ENCODE data around the gene KRTAP12-4.
"Not testable (repeated sequence)": the region's sequence is repeated elsewhere in the genome, so short reads cannot be mapped to it uniquely, and the experiment has no call there.

The KRTAP12-4 gene

GRCh38 chr21:44638506-44639330, 15.7 kb downstream of the KRTAP12-4 start:
- H3K27ac ChIP-seq (ENCODE audit: low read depth, low read length); H3K9ac ChIP-seq (ENCODE audit: low read depth, low read length); H3K36me3 ChIP-seq (ENCODE audit: insufficient read depth, low read length); H3K4me1 ChIP-seq (ENCODE audit: insufficient read depth, low read length); H3K27me3 ChIP-seq (ENCODE audit: insufficient read depth, low read length); H3K4me3 ChIP-seq (ENCODE audit: low read length); H3K9me3 ChIP-seq (ENCODE audit: insufficient read depth, low read depth, low read length): not testable (repeated sequence)
- WGBS, result 95% methylated on average over 19 of the region's 21 CpGs

- not testable (repeated sequence) for H3K27ac ChIP-seq (ENCODE audit: low read depth, low read length); H3K27me3 ChIP-seq (ENCODE audit: insufficient read depth, low read length); H3K4me1 ChIP-seq (ENCODE audit: insufficient read depth, low read length); H3K4me3 ChIP-seq (ENCODE audit: low read length); H3K9ac ChIP-seq (ENCODE audit: low read depth, low read length); H3K36me3 ChIP-seq (ENCODE audit: insufficient read depth, low read length); H3K9me3 ChIP-seq (ENCODE audit: insufficient read depth, low read depth, low read length)
- 84% methylated on average over 6 of the region's 12 CpGs for WGBS
Measured at GRCh38 chr21:44637851-44638348, 16.6 kb downstream of the KRTAP12-4 start.

DNA sequence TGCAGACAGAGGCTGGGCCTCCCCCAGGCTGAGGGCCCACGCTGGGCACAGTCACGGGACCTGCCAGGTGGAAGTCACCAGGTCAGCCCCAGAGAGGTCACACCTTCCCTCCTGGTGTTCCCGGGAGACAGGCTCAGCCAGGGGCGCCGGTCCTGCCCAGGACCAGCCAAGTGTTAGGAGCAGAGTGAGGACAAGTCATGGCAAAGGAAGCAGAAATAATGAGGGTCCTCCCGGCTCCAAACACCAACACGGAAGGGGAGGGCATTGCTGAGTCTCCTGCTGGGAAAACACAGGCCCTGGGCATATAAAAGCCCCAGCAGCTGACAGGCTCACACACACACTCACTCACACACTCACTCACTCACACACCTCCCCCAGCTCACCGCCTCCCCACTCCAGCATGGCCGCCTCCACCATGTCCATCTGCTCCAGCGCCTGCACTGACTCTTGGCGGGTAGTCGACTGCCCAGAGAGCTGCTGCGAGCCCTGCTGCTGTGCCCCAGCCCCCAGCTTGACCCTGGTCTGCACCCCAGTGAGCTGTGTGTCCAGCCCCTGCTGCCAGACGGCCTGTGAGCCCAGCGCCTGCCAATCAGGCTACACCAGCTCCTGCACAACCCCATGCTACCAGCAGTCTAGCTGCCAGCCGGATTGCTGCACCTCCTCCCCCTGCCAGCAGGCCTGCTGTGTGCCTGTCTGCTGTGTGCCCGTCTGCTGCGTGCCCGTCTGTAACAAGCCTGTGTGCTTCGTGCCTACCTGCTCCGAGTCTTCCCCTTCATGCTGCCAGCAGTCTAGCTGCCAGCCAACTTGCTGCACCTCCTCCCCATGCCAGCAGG, 17.2 kb downstream of the KRTAP12-4 start, which contains the start of gene KRTAP10-10:
Gene KRTAP10-10 (plus strand): TSS at position 339 of the 833 bp plus-strand sequence. CDS start 62 bp downstream, at position 401.
- no peak within 1 kb of the TSS for H3K4me3 ChIP-seq (ENCODE audit: low read length)
- no peak within 1 kb of the TSS for H3K27ac ChIP-seq (ENCODE audit: low read depth, low read length)
- no peak within 1 kb of the TSS for H3K9ac ChIP-seq (ENCODE audit: low read depth, low read length)
- no peaks in the 10 kb centered on the region for H3K27me3 ChIP-seq (ENCODE audit: insufficient read depth, low read length)
- WGBS, result 71% methylated on average over 21 of the region's 21 CpGs
- 0 out of 2 replicates have a peak, but pooled peaks cover 2% of the 10 kb centered on the region for H3K9me3 ChIP-seq (ENCODE audit: insufficient read depth, low read depth, low read length)
- H3K4me1 ChIP-seq (ENCODE audit: insufficient read depth, low read length), result no peaks in the 10 kb centered on the region
- H3K36me3 ChIP-seq (ENCODE audit: insufficient read depth, low read length), result no peaks in the 10 kb centered on the region

DNA sequence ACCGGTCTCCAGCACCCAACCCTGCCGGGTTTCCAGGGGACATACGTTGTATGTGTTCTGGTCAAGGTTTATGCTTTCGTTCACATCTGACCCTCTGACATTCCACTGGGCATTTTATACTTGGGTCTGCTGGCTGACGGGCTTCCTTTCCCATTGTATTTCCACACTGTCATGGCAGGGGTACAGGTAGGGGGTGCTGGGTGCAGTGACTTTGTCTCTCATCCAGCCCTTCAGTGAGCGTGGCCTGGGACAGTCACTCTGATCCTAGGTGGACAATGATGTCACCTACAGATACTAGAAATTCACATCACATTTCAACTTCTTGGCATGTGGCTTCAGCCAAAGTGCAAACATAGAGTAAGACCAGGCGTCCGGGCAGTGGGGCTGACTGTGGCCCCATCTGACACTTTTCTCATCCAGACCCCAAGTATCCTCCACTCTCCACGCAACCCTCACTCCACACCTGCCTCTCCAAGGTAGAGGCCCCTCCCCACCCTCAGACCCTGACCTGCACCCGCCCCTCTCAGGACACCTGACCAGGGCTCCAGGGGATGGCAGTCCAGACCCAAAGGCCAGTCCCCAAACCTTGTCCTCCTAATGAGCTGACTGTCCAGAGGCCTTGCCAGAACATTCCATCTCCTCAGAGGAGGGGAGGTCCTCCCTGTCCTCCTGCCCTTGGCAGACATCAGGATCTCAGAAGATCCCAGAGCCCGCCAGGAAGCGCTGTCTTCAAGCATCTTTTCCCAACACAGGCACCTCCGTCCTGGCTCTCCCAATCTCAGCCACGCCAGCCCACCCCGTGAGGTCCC, 18.0 kb downstream of the KRTAP12-4 start:
- Histone ChIP-seq H3K9ac (ENCODE audit: low read depth, low read length) (no peak overlapping the region), H3K27ac (ENCODE audit: low read depth, low read length) (no peak overlapping the region), H3K4me1 (ENCODE audit: insufficient read depth, low read length) (no peaks in the 10 kb centered on the region), H3K27me3 (ENCODE audit: insufficient read depth, low read length) (no peaks in the 10 kb centered on the region), H3K36me3 (ENCODE audit: insufficient read depth, low read length) (no peaks in the 10 kb centered on the region), H3K4me3 (ENCODE audit: low read length) (no peak overlapping the region), H3K9me3 (ENCODE audit: insufficient read depth, low read depth, low read length) (0 out of 2 replicates have a peak, but pooled peaks cover 8% of the 10 kb centered on the region)
- WGBS, result 90% methylated on average over 15 of the region's 15 CpGs

GRCh38 chr21:44632067-44632466, 22.4 kb downstream of the KRTAP12-4 start:
- Histone ChIP-seq H3K4me3 (ENCODE audit: low read length) (no peak overlapping the region), H3K9ac (ENCODE audit: low read depth, low read length) (no peak overlapping the region), H3K27me3 (ENCODE audit: insufficient read depth, low read length) (no peaks in the 10 kb centered on the region), H3K4me1 (ENCODE audit: insufficient read depth, low read length) (no peaks in the 10 kb centered on the region), H3K27ac (ENCODE audit: low read depth, low read length) (no peak overlapping the region), H3K9me3 (ENCODE audit: insufficient read depth, low read depth, low read length) (0 out of 2 replicates have a peak, but pooled peaks cover 8% of the 10 kb centered on the region), H3K36me3 (ENCODE audit: insufficient read depth, low read length) (no peaks in the 10 kb centered on the region)
- WGBS, result no CpG with 5 or more reads among the region's 1 CpG

- H3K27ac ChIP-seq (ENCODE audit: low read depth, low read length), result no peak overlapping the region
- no peak overlapping the region for H3K9ac ChIP-seq (ENCODE audit: low read depth, low read length)
- H3K36me3 ChIP-seq (ENCODE audit: insufficient read depth, low read length), result no peaks in the 10 kb centered on the region
- H3K9me3 ChIP-seq (ENCODE audit: insufficient read depth, low read depth, low read length), result 0 out of 2 replicates have a peak, but pooled peaks cover 8% of the 10 kb centered on the region
- H3K27me3 ChIP-seq (ENCODE audit: insufficient read depth, low read length), result no peaks in the 10 kb centered on the region
- no peak overlapping the region for H3K4me3 ChIP-seq (ENCODE audit: low read length)
- 92% methylated on average over 2 of the region's 2 CpGs for WGBS
- no peaks in the 10 kb centered on the region for H3K4me1 ChIP-seq (ENCODE audit: insufficient read depth, low read length)
Measured at GRCh38 chr21:44630440-44630839, 24.0 kb downstream of the KRTAP12-4 start.

GRCh38 chr21:44628707-44629391, 25.6 kb downstream of the KRTAP12-4 start:
- no peak overlapping the region for H3K9ac ChIP-seq (ENCODE audit: low read depth, low read length)
- 91% methylated on average over 18 of the region's 18 CpGs for WGBS
- H3K9me3 ChIP-seq (ENCODE audit: insufficient read depth, low read depth, low read length), result peaks cover 22% of the 10 kb centered on the region
- no peak overlapping the region for H3K27ac ChIP-seq (ENCODE audit: low read depth, low read length)
- H3K36me3 ChIP-seq (ENCODE audit: insufficient read depth, low read length), result no peaks in the 10 kb centered on the region
- no peaks in the 10 kb centered on the region for H3K4me1 ChIP-seq (ENCODE audit: insufficient read depth, low read length)
- no peak overlapping the region for H3K4me3 ChIP-seq (ENCODE audit: low read length)
- H3K27me3 ChIP-seq (ENCODE audit: insufficient read depth, low read length), result no peaks in the 10 kb centered on the region

DNA sequence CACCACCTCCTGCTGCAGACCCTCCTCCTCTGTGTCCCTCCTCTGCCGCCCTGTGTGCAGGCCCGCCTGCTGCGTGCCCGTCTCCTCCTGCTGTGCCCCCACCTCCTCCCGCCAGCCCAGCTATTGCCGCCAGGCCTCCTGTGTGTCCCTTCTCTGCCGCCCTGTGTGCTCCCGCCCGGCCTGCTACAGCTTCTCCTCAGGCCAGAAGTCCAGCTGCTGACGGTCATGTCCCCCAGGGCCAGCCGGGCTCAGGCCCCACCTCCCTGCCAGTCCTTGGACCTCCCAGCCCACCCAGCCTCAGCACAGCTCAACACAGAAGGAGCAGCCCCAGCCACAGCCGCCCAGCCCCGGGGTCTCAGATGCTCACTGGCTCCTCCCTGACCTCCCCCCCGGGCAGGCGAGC, 26.6 kb downstream of the KRTAP12-4 start:
- peaks cover 32% of the 10 kb centered on the region for H3K9me3 ChIP-seq (ENCODE audit: insufficient read depth, low read depth, low read length)
- not testable (repeated sequence) for H3K9ac ChIP-seq (ENCODE audit: low read depth, low read length); H3K4me1 ChIP-seq (ENCODE audit: insufficient read depth, low read length); H3K36me3 ChIP-seq (ENCODE audit: insufficient read depth, low read length); H3K27ac ChIP-seq (ENCODE audit: low read depth, low read length); H3K27me3 ChIP-seq (ENCODE audit: insufficient read depth, low read length); H3K4me3 ChIP-seq (ENCODE audit: low read length)
- 84% methylated on average over 15 of the region's 15 CpGs for WGBS

DNA sequence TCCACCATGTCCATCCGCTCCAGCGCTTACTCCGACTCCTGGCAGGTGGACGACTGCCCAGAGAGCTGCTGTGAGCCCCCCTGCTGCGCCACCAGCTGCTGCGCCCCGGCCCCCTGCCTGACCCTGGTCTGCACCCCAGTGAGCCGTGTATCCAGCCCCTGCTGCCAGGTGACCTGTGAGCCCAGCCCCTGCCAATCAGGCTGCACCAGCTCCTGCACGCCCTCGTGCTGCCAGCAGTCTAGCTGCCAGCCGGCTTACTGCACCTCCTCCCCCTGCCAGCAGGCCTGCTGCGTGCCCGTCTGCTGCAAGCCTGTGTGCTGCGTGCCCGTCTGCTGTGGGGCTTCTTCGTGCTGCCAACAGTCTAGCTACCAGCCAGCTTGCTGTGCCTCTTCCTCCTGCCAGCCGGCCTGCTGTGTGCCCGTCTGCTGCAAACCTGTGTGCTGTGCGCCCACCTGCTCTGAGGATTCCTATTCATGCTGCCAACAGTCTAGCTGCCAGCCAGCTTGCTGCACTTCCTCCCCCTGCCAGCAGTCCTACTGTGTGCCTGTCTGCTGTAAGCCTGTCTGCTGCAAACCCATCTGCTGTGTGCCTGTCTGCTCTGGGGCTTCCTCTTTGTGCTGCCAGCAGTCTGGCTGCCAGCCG, 27.2 kb downstream of the KRTAP12-4 start:
- H3K9me3 ChIP-seq (ENCODE audit: insufficient read depth, low read depth, low read length), result peaks cover 36% of the 10 kb centered on the region
- not testable (repeated sequence) for H3K4me1 ChIP-seq (ENCODE audit: insufficient read depth, low read length); H3K27me3 ChIP-seq (ENCODE audit: insufficient read depth, low read length)

DNA sequence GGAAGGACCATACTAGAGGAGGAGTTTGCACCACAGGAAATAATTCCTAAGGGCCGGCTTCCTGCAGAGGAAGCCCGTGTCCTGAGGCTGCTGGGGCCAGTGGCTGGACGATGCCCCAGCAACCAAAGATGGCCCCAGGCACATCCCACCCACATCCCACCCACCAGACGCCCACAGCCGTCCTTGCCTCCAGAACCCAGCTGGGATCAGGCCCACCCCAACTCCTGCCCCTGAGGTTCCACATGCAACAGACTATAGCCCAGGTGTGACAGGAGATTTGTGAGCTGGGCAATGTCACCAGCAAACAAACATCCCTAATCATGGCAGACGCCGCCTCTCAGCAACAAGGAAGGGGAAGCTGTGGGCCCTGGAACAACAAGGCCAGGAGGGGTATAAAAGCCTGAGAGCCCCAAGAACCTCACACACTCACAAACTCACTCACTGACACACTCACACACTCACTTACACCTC, 27.8 kb downstream of the KRTAP12-4 start, which contains the start of gene KRTAP10-9:
Gene KRTAP10-9 (plus strand): TSS at position 421 of the 471 bp plus-strand sequence. CDS start 79 bp downstream, outside the sequence.
- peaks cover 31% of the 10 kb centered on the region for H3K9me3 ChIP-seq (ENCODE audit: insufficient read depth, low read depth, low read length)
- 80% methylated on average over 7 of the region's 7 CpGs for WGBS

More for the DNA sequence above, 27.2 kb downstream of the KRTAP12-4 start:
- not testable (repeated sequence) for H3K36me3 ChIP-seq (ENCODE audit: insufficient read depth, low read length); H3K9ac ChIP-seq (ENCODE audit: low read depth, low read length); H3K4me3 ChIP-seq (ENCODE audit: low read length); H3K27ac ChIP-seq (ENCODE audit: low read depth, low read length)
- WGBS, result 91% methylated on average over 20 of the region's 20 CpGs

More for the DNA sequence above, 27.8 kb downstream of the KRTAP12-4 start, which contains the start of gene KRTAP10-9:
- H3K27me3 ChIP-seq (ENCODE audit: insufficient read depth, low read length), result no peaks in the 10 kb centered on the region
- no peak within 1 kb of the TSS for H3K9ac ChIP-seq (ENCODE audit: low read depth, low read length)
- H3K36me3 ChIP-seq (ENCODE audit: insufficient read depth, low read length), result no peaks in the 10 kb centered on the region
- H3K4me1 ChIP-seq (ENCODE audit: insufficient read depth, low read length), result no peaks in the 10 kb centered on the region
- H3K4me3 ChIP-seq (ENCODE audit: low read length), result no peak within 1 kb of the TSS
- no peak within 1 kb of the TSS for H3K27ac ChIP-seq (ENCODE audit: low read depth, low read length)

Measured in HUES64 (cell line).